GM18867 (cell line): Measurements from ENCODE around the gene PER2.
"Not testable (repeated sequence)": the region's sequence is repeated elsewhere in the genome, so short reads cannot be mapped to it uniquely, and the experiment has no call there.

Experiments used
- ATAC-seq: cut with Tn5 transposase; IDR thresholded peaks from one replicate; pipeline ENCODE4 v1.9.1; 2021; ENCODE audit warnings: mild to moderate bottlenecking, moderate library complexity; ENCODE audit not compliant: unreplicated experiment

The PER2 gene, protein sequence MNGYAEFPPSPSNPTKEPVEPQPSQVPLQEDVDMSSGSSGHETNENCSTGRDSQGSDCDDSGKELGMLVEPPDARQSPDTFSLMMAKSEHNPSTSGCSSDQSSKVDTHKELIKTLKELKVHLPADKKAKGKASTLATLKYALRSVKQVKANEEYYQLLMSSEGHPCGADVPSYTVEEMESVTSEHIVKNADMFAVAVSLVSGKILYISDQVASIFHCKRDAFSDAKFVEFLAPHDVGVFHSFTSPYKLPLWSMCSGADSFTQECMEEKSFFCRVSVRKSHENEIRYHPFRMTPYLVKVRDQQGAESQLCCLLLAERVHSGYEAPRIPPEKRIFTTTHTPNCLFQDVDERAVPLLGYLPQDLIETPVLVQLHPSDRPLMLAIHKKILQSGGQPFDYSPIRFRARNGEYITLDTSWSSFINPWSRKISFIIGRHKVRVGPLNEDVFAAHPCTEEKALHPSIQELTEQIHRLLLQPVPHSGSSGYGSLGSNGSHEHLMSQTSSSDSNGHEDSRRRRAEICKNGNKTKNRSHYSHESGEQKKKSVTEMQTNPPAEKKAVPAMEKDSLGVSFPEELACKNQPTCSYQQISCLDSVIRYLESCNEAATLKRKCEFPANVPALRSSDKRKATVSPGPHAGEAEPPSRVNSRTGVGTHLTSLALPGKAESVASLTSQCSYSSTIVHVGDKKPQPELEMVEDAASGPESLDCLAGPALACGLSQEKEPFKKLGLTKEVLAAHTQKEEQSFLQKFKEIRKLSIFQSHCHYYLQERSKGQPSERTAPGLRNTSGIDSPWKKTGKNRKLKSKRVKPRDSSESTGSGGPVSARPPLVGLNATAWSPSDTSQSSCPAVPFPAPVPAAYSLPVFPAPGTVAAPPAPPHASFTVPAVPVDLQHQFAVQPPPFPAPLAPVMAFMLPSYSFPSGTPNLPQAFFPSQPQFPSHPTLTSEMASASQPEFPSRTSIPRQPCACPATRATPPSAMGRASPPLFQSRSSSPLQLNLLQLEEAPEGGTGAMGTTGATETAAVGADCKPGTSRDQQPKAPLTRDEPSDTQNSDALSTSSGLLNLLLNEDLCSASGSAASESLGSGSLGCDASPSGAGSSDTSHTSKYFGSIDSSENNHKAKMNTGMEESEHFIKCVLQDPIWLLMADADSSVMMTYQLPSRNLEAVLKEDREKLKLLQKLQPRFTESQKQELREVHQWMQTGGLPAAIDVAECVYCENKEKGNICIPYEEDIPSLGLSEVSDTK (N-terminal part only)

DNA sequence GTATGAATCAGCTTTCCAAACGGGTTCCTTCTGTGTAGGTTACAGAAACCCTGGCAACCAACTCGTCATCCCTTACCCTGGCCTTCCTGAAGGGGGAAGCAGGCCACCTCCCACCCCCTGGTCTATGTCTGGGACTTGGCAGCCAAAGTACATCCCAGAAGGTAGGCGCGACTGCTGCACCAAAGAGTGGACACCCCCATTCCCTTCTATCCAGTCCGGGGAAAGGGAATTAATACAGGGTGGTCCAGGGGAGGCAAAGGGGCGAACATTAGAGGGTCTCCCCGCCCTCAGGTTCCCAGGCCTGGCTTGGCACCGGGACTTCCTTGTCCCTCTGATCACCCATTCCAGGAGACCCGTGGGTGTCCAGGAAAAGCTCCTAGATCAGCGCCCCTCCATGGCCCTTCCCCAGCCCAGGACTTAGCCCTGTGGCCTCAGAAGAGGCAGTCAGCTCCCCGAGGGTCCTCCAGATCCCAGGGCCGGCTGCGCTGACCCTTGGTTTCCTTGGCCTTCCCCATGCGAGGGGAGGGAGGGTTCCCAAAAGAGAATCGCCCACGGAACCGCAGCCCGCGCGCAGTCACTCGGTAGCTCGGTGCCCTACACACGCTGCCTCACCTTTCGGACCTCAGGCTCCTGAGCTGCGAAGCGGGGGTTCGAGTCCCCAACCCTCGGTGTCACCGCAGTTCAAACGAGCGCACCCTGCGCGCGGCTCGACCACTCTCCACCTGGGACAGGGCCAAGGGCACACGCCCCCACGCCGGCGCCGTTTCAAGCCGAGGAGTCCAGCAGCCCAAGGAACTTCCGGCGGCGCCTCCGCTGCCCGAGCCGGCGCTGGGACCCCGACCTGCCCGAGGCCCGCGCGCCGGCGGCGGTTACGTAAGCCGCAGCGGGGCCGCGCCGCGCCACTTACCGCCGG lies at the start of gene PER2:
Gene PER2, minus strand, starts transcription at position 874 of the 913 bp plus-strand sequence. CDS start 10,674 bp downstream, outside the sequence.
- peak; percentile 33 for ATAC-seq

GRCh38 chr2:238337846-238338245 lies 49.4 kb upstream of the PER2 start:
- no peak for ATAC-seq

DNA sequence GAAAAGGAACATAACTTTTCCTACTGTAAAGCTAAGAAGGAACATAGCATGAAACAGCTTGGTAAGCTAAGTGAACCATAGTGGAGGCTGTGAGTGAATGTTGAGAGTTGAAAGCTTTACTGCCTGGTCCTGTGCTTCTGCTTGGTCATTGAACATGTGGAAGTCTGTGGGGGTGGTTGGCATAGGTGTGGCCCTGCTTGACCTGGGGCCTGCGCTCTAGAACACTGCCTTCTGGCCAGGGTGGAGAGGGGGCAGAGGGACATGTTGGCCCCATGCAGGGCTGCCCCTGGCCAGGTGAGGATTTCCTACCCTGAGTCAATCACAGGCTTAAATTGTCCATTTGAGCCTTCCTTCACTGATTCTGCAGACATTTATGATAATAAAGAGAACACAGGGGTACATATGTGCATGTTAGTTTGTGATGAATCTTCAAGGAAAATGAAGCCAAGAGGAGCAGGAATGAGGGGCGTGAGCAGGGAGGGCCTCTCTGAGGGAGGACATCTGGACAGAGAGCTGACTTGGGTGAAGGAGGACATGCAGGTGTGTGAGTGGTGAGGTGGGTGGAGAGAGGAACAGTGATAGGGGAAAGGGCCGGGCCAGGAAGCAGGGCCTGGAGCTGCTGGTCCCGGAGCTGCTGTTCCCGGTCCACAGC lies 48.5 kb upstream of the PER2 start:
- ATAC-seq = no peak

DNA sequence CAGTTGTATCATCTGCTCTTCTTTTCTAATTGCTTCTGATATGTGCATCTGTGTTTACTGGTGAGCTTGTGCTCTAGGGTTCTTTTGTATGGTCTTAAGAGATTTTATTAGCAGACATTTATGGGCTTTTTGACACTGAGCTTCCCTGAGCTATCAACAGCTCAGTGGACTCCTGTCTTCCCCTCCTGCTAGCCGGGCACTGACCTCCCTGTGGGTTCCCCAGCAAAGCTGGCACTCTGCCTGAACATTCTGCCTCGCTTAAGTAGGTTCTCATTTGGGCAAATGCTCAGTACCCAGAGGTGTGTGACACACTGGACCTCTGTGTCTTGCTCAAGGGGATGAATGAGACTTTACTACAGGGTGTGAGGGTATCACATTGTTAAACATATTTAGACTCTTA lies 47.7 kb upstream of the PER2 start:
- no peak for ATAC-seq

- not testable (repeated sequence) for ATAC-seq
Measured at GRCh38 chr2:238335591-238335990, 47.2 kb upstream of the PER2 start.

DNA sequence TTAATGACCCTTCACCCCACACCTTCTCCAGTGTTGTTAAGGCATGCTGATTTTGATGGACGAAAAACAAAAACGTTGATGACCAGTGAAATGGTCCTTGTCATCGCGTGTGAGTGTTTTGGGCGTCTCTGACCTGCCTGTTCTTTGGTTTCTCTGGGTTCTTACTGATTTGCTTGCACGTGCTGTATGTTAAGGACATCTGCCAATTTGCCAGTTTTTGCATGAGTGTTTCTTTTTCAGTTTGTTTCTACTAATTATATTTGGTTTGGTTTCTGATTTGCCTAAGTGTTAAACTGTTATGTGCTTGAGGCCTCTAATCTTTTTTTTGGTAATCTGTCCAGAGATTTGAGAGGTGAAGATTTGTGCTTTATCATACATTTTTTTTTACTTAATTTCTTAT lies 46.5 kb upstream of the PER2 start:
- ATAC-seq = no peak

GRCh38 chr2:238331916-238332315 lies 43.5 kb upstream of the PER2 start:
- no peak for ATAC-seq

- no peak for ATAC-seq
Measured at GRCh38 chr2:238330391-238330790, 42.0 kb upstream of the PER2 start.

DNA sequence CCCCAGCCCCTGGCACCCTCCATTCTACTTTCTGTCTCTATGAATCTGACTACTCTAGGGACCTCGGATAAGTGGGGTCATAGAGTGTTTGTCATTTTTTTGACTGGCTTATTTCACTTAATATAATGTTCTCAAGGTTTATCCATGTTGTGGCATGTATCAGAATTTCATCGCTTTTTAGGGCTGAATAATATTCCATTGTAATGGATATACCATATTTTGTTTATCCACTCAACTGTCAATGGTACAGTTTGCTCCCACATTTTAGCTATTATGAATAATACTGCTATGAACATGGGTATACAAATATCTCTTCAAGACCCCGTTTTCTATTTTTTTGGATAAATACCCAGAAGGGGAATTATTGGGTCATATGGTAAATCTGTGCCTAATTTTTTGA lies 39.3 kb upstream of the PER2 start:
- ATAC-seq = no peak

DNA sequence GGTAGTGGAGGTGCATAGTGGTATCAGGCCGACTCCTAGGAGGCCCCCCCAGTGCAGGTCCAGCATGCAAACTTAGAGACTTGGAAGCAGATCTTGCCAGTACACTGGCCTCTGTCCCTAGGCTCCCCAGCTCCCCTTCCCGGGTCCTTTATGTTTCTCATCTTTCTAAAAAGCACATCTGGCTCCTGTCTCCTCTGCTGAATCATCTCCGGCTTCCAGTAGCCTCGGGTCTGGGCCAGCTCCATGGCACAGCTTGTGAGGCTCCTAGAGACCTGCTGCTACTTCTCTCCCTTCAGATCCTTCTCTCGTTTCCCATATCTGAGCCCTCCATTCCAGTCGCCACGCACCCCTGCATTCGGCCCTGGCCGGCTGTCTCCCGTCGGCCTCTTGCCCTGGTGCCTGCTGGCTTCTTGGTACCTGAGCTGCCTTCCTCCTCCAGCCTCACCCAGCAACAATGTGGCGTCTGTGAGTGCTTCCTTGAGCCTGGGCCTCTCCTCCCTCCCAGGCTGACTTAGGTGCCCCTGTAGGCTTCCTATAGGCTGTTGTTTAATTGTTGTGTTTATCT lies 38.5 kb upstream of the PER2 start:
- no peak for ATAC-seq

DNA sequence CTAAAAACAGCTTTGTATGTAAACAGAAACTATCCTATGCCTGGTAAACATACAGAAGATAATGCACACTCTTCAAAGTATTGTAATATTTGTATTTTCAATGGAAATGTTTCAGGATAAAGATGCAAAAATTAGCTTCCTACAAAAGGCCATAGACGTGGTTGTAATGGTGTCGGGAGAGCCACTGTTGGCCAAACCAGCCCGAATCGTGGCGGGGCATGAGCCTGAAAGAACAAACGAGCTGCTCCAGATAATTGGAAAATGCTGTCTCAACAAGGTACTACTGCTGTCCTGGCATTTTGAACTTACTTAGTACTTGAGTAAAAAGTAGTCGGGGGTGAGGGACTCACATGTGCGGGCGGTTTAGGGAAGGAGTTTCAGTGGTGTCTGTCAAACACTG lies 37.3 kb upstream of the PER2 start:
- no peak for ATAC-seq

DNA sequence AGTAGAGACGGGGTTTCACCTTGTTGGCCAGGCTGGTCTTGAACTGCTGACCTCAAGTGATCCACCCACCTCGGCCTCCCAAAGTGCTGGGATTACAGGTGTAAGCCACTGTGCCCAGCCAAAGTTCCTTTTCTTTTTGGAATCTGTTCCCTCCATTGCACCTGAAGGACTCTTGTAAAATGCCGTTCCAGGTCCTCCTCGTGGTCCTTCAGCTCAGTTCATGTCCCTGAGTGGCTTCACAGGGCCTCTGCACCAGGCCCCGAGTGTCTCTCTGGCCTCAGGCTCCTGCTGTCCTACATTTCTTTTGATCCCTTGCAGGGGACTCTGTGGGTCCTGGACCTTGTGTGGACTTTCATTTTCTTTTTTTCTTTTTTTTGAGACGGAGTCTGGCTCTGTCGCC lies 35.8 kb upstream of the PER2 start:
- not testable (repeated sequence) for ATAC-seq

- no peak for ATAC-seq
Measured at GRCh38 chr2:238322001-238322411, 33.6 kb upstream of the PER2 start.

DNA sequence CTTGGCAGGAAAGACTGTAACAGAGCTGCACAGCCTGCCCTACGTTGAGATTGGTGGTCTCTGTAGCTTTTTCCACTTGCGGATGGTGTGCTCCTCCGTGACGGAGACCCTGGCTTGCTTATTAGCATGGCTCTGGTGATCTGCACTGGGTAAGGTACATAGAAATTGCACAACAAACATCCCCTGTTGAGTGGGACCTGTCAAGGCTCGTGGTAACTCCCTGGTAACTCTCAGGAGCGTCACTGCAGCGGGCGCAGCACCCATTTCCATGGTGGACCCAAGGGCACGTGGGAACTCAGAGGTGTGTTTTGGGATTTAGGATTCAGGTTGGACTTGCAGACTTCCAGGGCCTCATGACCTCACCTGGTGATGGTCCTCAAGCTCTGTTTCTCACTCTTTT lies 33.1 kb upstream of the PER2 start:
- no peak for ATAC-seq

GRCh38 chr2:238320648-238321281 lies 32.4 kb upstream of the PER2 start:
- peak; percentile 3 for ATAC-seq

DNA sequence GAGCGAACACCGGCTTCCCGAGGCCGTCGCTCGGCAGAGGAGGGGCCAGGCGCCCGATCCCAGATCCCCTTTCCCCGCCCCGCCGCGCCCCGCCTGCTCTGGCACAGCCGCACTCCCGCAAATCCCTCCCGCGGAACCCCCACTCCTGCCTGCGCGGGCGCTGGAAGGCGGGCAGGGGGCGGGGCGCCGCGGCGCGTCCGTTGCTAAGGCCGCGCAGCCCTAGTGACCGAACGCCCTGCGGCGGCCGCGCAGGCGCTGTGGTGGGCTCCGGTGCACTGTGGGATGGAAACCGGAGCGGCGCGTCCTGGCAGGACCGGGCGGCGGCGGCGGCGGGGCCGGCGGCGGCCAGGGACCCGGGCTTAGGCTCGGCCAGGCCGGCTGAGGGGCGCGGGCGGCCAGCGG lies 31.8 kb upstream of the PER2 start, which contains the start of gene TRAF3IP1:
Gene TRAF3IP1, plus strand, starts transcription at position 273 of the 402 bp plus-strand sequence. CDS start 145 bp downstream, outside the sequence.
- ATAC-seq = peak; percentile 96

GRCh38 chr2:238315031-238315595 lies 26.7 kb upstream of the PER2 start:
- ATAC-seq = no peak

- ATAC-seq = no peak
Measured at GRCh38 chr2:238314576-238314975, 26.2 kb upstream of the PER2 start.
